Measurements from ENCODE around the gene FMN1.

FMN1 gene

DNA sequence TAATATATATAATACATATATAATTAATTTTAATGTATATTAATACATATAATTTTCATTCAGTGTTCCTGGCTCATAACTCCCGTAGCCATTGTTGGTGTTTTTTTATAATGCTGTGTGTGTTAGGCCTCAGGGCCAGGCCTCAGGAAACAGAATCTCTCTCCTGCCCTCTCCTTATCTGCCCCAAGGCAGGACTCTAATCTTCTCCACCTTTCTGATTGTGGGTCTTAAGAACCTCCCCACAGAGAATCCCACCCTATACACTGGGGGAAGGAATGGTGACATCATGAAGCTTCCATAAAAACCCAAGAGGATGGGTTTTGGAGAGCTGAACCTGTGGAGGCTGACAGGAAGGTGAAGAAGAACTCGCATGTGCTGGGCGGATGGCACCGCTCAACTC is 4.0 kb upstream of the FMN1 start:
- no peak for DNase-seq (ENCODE audit: low read depth)

DNA sequence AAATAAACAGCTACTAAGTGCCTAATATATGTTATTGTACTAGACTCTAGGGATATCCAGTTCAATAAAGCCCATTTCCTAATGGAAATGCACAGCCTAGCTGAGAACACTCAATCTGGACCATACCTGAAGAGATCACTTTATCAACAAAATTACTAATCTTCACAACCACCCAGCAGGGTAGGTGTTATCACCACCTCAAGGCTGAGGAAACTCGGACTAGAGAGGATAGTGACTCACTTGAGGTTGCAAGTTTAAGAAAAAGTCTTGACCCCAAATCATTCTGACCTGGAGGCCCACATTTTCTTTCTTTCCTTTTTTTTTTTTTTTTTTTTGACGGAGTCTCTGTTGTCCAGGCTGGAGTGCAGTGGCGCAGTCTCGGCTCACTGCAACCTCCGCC is 3.1 kb upstream of the FMN1 start:
- DNase-seq (ENCODE audit: low read depth): no peak

DNA sequence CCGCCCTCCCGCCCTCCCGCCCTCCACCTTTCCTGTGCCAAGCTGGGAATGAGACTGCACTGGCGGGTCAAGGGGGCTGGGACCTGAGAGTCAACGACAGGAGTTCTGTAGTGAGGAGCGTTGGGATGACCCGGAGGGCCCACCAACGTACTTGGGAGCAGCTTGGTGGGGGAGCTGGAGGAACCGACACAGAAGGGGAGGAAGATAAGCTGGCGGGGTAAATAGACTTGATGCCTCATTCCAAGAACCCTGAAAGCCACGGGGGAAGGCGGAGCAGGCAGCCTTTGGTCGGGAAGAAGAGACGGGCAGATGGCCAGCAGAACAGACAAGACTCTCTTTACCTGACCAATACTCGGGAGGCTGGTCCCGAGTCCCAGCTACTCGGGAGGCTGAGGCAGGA is 277 bp downstream of the FMN1 start:
- DNase-seq (ENCODE audit: low read depth): no peak

DNA sequence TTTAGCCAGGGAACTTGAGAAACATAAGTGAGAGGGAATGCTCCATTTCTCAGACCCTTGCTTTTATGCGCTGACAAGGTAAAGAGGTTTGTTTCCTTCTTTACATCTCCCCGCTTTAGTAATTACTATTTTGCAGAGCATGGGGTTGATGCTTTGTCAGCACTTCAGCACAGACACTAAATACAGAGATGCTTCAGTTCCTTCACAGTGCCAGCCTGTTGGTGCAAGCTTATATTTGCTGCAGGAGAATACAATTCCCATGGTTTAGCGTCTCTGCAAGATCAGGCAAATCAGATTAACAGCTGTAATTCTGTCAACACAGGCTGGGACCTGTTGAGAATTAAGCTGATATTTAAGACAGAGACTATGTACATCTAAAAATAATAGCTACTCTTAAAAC is 2.9 kb downstream of the FMN1 start:
- DNase-seq (ENCODE audit: low read depth): no peak

DNA sequence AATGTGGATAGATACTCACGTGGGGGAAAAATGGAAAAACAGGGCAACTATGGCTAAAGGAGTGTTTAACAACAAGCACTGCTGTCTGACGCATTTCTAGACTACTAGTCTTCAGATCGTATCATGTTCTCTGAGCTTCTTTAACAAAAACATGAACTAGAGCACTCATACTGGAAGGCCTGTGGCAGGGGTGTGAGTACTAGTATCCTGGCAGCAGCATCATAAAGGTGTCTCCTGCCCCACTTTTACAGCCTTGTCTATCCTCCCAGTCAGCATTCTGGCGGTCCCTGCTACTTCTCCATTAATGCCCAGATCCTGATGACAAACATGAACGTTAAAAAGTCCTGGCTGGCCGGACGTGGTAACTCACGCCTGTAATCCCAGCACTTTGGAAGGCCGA is 4.0 kb downstream of the FMN1 start:
- DNase-seq (ENCODE audit: low read depth): no peak

DNA sequence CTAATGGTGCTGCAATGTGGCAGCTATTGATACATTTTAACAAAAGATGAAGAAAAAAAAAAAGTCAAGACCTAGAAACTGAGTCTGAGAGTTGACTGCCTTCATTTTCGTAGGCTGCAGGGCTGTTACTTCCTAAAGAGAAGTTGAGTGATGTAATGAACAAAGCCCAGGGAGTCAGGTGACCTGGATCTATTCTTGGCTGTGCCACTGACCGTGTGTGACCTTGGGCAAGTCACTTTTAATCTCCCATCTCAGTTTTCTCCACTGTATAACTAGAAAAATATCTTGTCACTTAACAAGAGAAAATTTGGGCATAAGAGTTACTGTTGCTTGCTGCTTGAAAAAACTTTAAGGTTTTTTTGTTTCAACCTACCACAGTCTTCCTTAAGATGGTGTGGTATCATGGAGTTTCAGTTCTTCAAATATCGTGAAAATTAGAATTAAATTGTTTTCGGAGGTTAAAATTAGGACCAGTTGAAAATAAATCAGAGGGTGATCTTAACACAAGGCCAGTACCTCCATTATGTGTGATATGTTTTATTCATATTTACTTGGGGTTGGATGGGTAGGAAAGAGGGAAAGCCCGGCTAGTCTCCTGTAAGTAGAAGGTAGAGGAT is 5.8 kb downstream of the FMN1 start:
- no peak for DNase-seq (ENCODE audit: low read depth)

DNA sequence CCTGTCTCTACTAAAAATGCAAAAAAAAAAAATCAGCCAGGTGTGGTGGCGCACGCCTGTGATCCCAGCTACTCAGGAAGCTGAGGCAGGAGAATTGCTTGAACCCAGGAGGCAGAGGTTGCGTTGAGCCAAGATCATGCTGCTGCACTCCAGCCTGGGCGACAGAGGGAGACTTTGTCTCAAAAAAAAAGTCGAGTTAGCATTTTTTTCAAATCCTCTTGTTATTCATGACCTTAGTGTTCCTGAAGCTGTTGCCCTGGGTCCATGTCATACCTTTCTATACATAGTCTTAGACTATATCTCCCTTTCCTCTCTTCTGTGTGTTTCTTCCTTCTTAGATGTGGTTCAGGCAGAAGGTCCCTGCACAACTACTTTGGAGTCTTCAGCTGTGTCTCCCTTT is 6.4 kb downstream of the FMN1 start:
- DNase-seq (ENCODE audit: low read depth): no peak

DNA sequence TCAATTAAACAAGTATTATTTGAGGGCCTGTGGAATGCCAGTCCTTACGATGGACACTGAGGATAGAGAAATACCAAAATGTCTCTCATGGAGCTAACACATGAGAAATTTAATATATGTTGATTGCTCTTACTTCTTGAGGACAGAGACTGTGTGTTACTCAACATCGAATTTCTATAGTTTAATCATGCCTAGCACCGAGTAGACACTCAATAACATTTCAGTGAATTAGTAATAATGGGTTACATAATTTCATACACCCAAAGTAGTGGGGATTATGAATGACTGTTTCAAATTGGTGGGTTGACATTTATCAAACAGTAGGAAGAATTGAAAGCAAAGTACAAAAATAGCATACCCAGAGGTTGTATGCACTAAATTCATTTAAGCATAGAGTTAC is 11.2 kb downstream of the FMN1 start:
- DNase-seq (ENCODE audit: low read depth): no peak

DNA sequence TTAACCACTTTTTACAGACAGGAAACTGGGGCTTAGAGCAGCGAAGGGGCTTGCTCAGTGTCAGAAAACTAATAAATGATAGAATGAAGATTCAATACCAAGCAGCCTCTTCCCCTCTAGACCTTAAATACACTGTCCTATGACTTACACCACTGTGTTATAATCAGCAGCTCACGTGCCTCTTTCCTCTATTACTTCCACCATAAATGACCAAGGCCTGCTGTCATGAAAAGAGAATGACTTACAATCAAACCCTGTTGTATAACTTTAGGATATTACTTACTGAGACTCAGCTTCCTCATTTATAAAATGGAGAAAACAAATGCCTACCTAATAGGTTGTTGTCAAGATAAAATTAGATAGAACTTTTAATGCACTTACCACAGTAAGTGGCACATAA is 11.6 kb downstream of the FMN1 start:
- no peak for DNase-seq (ENCODE audit: low read depth)

DNA sequence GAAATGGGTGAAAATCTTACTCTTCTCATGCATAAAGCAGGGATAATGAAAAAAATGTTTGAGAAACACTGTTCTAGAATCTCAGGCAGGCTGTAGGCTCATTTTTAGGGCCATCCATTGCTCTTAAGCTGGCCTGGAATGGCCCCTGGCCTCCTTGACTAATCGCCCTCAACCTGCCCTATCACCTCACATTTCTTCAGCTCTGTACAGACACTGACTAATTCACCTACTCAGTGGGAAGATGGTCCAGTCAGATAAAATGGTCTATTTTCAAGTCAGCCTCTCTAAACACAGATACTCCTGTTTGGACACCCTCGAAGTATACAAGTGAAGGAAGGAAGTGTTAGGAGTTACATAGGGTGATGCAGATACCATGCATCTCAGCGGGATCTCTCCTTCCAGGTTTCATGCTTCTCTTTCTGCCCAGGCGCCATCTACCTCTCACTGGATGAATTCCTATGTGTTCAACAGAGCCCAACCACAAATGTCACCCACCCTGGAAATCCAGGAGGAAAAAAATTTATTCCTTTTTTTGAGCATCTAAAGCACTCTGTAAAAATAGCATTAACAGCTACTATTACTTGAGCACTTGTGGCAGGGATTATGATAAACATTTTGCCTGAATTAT is 12.1 kb downstream of the FMN1 start:
- DNase-seq (ENCODE audit: low read depth): no peak

DNA sequence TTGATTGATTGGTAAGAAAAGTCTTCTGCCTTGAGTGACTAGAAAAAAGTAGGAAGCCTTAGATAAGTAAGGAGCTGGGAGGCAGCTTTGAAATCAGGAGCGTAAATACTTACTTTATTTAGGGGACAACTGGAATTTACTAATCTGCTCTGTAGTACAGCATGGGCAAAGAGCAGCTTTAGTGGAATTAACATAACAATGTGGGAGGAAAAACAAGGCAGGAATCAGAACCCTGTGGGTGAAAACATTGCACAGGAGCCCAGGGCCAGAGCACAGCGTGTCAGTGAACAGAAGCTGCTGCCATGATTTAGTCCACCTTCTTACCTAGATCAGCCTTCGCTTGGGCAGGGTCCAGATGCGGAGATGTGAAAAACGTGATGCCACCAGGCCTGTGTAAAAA is 14.6 kb downstream of the FMN1 start:
- DNase-seq (ENCODE audit: low read depth): no peak

DNA sequence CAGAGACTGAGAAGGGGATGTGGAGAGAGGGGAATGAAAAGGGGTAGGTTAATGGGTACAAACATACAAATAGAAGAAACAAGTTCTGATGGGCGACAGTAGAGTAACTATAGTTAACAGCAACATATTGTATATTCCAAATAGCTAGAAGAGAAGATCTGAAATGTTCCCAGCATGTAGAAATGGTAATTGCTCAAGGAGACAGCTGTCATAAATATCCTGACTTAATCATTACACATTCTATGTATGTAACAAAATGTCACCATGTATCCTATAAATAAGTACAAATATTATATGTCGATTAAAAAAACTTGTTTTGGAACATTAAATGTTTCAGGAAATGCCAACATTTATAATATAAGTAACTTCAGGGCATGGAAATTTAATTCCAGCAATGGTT is 23.3 kb downstream of the FMN1 start:
- no peak for DNase-seq (ENCODE audit: low read depth)

DNA sequence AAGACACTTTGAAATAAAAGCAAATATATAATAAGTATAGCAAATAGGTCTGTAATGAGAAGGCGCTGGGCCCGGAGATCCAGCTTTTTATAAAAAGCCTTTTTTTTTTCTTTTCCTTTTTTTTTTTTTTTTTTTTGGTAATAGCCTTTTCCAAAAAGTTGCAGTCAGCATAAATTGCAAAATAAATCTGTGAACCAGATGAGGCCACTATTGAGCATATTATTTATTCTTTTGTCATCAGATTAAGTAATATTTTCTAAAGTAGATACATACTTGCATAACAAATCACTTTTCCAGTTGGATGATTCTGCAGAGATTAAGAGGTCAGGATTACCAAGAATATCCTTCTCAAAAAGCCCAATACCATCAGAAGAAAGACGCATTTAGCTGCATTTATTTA is 24.9 kb downstream of the FMN1 start:
- DNase-seq (ENCODE audit: low read depth): no peak

DNA sequence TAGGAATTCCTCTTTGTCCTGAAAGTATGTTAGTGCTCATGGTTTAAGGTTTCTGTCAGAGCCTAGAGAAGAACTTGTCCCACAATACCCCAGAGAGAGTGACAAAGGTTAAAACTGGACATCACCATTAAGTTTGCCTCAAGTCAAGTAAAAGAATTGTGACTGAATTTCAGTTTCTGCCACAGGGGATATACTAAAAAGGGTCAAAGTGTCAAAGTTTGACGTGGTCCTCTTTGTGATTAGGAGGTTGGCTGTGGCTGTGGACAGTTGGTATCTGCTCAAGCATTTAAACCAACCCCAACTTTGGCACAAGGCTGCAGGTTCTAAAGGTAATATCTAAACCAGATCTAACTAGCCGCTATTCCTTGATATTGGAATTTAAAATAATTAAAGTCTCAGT is 26.1 kb downstream of the FMN1 start:
- DNase-seq (ENCODE audit: low read depth): no peak

DNA sequence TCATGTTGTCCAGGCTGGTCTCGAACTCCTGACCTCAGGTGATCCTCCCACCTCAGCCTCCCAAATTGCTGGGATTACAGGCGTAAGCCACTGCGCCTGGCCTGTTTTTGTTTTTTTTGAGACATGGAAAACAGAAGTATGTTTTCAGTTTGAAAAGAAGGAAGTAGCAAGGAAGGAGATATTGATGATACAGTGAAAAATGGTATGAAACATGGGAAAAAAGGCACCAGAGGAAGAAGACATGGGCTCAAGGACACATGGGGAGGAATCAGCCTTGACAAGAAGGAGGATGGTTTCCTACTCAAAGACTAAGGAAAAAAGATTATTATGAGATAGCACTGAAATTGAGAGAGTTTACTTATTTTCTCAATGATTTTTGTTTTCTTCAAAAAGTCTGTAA is 30.7 kb downstream of the FMN1 start:
- DNase-seq (ENCODE audit: low read depth): no peak

DNA sequence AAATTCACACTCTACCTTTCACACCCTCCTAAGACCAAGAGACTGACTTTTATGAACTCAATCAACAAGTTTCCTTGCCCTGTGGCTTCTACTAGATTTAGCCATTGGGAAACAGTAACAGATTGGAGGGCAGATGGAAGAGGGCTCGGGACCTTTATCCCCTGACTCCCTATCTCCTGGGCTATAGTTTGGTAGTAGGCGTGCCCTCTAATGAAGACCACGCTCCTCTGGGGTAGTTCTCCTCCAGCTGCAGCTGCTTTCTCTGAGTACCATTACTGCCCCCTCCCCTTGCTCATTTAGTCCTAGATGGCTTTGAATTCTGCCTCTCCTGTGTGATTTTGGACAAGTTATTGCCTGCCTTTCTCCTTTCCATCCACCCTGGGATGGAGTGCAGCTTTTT is 33.3 kb downstream of the FMN1 start:
- no peak for DNase-seq (ENCODE audit: low read depth)

DNA sequence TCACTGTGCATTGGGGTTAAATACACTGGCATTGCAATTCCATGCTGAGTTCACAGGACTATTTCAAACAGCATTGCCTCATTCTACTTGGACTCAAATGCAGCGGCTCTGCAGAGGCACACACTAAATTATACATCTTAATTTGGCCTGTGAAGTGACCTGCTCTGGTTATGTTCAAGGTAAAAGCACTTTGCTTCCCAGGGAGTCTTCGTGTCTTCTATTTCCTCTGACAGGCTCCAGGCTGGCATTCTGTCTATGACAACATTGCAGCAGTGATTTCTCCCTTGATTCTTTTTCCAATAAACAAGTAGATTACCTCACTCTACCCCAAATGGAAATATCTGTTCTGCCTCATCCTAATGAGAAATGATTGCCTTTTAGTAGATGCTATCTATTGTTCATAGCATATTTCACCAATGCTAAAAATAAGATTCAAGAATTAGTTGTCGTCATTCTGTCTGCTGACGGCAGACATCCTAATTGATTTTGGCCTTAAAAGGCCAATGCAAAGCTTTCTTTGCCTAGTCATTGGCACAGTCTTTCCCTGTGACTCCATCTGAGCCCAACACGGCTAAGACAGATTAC is 33.8 kb downstream of the FMN1 start:
- no peak for DNase-seq (ENCODE audit: low read depth)

DNA sequence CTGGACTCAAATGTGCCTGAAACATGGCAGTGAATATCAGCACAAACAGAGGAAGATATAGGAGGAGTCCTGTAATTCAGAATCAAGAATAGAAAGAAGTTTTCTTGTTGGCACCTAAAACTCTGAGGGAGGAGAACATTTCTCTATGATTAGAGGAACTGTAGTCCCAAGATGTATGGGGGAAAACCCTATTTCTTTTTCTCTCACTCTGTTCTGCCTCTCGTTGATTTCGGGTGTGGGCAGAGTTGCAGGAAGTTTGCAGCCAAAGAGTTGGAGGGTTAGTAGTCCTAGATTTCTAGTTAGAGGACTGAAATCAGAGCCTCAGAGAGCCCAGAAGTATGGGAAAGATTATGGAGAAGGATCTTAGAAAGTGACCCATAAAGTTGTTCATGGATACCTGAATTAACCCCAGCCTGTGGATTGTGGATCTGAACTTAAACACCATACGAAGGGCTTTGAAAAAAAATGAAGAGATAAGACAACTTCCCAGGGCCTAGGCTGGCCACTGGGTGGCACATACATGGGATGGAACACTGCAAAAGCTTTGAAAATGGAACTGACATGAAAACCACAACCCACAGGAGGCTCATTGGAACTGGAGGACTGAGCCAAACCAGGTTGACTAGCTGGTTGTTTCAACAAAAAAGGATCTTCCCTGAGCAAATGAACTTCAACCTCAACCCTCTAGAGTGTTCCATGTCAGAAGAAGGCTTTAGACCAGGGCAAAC is 34.6 kb downstream of the FMN1 start:
- no peak for DNase-seq (ENCODE audit: low read depth)

DNA sequence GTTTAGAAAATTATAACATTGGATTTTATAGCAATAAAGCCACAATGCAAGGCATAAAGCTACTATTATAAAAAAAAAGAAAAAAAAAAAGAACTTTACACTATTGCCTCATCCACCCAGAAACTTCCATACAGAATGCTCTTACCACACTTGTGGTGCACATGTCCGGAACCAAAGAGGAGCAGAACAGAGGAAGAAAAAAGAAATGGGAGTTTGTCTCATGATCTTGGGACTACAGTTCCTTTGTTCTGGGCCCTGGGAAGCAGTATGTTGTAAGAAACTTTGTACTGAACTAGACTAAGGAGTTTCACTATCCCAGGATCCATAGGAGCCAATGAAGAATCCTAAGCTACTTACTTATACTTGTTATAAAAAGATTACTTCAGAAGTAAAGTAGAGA is 36.1 kb downstream of the FMN1 start:
- DNase-seq (ENCODE audit: low read depth): no peak

DNA sequence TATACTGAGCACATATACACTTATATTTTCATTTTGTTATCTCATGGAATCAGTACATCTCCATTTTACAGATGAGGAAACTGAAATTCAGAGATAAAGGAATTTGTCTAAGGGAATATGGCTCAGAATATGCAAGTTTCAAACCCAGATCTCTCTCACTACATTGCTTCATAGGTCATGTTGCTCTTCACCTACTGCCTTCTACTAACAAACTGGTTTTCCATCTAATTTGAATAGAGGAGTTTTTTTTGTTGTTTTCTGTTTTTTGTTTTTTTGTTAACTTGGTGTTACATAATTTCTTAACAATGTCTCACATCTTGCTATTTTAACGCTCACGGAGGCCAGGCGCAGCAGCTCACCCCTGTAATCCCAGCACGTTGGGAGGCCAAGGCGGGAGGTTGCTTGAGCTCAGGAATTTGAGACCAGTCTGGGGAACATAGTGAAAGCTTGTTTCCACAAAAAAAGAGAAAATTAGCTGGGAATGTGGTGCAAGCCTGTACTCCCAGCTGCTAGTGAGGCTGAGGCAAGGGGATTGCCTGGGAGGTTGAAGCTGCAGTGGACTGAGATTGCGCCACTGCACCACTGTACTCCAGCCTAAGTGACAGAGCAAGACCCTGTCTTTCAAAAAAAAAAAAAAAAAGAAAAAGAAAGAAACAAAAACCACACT is 37.0 kb downstream of the FMN1 start:
- DNase-seq (ENCODE audit: low read depth): no peak

DNA sequence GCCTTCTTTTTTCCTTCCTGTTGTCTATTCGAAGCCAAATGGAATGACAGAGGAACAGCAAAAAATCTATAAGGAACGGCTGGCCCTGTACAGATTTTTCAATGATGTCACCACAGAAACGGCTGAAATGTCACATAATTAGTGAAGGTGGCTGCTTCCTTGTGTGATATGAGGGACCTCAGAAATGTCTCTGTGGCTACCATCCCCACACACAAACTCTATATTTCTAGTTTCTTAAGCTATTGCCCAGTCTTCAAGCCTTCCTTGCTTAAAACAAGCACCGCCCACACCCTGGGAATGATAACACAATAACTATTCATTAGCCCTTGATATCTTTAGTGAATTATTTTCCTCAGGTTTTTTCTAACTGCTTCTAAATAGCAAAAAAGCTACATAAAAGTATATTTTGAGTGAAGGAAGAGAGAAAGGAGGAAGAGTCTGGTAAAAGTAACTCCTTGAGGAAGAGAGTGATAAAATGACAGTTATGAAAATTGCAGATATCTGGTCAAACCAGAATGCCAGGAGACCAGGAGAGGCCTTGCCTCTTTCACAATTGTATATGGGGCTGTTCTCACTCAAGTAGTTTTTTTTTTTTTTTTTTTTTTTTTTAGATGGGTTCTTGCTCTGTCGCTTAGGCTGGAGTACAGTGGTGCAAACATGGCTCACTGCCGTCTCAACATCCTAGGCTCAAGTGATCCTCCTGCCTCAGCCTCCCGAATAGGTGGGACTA is 38.7 kb downstream of the FMN1 start:
- DNase-seq (ENCODE audit: low read depth): no peak

All from GM04503 (cell line).